ENCODE measurements around the gene SCGB2B2. TPM values are rescaled to one million over a fixed set of nuclear protein-coding genes. Genes with fewer than 3 reads are reported as not detected.
A peak's percentile ranks its signal among the peaks of the same experiment; 100 is the strongest.
"Not testable (repeated sequence)": the region's sequence is repeated elsewhere in the genome, so short reads cannot be mapped to it uniquely, and the experiment has no call there.

The SCGB2B2 gene
- total RNA-seq, 1 donor from 2014 or later = under 0.01 TPM

DNA sequence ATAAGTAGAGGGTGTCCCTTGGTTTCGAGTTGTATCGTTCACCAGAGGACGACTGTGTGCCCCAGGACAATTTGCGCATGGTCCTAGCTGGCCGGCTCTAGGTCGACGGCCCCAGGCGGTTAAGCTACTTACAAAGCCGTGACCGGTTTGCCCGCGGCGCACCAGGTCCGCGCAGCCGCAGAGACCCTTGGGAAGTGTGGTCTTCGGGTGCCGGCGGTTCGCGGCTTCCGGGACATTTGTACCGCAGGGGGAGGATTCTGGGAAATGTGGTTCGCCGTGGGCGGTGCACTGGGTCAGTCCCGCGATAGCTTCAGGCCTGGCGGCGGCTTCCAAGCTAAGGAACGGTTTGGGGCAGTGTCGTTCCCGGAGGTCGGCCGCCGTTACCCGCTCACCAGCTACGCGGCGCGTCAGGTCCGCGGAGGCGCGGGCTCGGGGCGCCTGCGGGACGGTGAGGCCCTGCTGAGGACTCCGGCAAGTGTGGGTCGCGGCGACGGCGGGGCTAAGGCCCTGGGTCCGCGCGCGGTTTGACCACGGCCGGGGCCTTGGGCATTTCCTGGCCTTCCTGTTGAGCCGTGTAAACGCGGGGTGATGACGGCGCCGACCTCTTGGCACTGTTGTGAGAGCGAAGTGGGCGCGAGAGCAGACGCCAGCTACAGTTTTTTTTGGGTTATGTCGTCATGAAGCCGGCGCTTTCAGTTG, 576 bp upstream of the SCGB2B2 start, which contains the start of gene ZNF302:
ZNF302 (plus strand) TSS at position 293 of the 699 bp plus-strand sequence. CDS start 1,127 bp downstream, outside the sequence.
- Histone ChIP-seq H3K36me3 (ENCODE audit: control insufficient read depth, insufficient read depth, low read length) (peaks cover 12% of the 10 kb centered on the region), H3K4me3 (ENCODE audit: low read depth, low read length) (peak within 1 kb of the TSS; percentile 86), H3K27me3 (ENCODE audit: control insufficient read depth, insufficient read depth, low read length) (no peaks in the 10 kb centered on the region)
- DNase-seq (ENCODE audit: low read depth) = peak; percentile 93
- TF ChIP-seq CTCF (IDR thresholded peaks at IDR 0.05; ENCODE audit: insufficient read depth, low read length, severe bottlenecking) = no peak
- FAIRE-seq = no peak

DNA sequence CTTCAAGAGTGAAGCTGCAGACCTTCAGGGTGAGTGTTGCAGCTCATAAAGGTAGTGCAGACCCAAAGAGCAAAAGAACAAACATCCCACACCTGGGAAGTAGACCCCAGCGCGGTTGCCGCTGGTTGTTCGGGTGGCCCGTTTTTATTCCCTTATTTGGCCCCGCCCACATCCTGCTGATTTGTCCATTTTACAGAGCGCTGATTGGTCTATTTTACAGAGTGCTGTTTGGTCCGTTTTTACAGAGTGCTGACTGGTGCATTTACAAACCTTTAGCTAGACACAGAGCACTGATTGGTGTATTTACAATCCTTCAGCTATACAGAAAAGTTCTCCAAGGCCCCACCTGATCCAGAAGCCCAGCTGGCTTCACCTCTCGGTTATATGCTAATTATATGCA, 1.0 kb downstream of the SCGB2B2 start:
- no peak for TF ChIP-seq CTCF (IDR thresholded peaks at IDR 0.05; ENCODE audit: insufficient read depth, low read length, severe bottlenecking)
- DNase-seq (ENCODE audit: low read depth) (no peak), FAIRE-seq (no peak)
- Histone ChIP-seq H3K36me3 (ENCODE audit: control insufficient read depth, insufficient read depth, low read length) (peaks cover 7% of the 10 kb centered on the region), H3K27me3 (ENCODE audit: control insufficient read depth, insufficient read depth, low read length) (no peaks in the 10 kb centered on the region), H3K4me3 (ENCODE audit: low read depth, low read length) (no peak overlapping the region)

- peaks cover 7% of the 10 kb centered on the region for H3K36me3 ChIP-seq (ENCODE audit: control insufficient read depth, insufficient read depth, low read length)
- no peaks in the 10 kb centered on the region for H3K27me3 ChIP-seq (ENCODE audit: control insufficient read depth, insufficient read depth, low read length)
- no peak overlapping the region for H3K4me3 ChIP-seq (ENCODE audit: low read depth, low read length)
- FAIRE-seq = no peak
- DNase-seq (ENCODE audit: low read depth) = no peak
- TF ChIP-seq CTCF (IDR thresholded peaks at IDR 0.05; ENCODE audit: insufficient read depth, low read length, severe bottlenecking) = no peak
Observed at GRCh38 chr19:34675250-34675649, 1.7 kb downstream of the SCGB2B2 start.

DNA sequence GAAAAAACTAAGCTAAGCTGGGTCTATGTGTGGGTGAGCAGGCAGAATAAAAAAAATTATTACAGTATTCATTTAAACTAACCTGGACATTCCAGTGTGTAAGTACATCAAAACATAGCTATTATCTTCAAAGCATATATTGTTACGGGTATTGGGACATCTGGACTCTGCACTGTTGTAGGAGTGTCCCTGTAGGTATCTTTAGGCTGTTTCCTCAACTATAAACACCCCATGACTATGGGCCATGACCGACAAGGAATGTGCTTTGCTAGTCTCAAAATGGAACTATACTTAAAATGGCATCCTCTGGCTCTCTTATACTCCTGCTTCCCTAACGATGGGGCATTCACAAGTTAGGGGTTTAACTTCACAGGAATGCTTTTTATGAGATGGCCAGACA, 3.4 kb downstream of the SCGB2B2 start:
- H3K27me3 ChIP-seq (ENCODE audit: control insufficient read depth, insufficient read depth, low read length) = no peaks in the 10 kb centered on the region
- FAIRE-seq (no peak), DNase-seq (ENCODE audit: low read depth) (no peak)
- H3K4me3 ChIP-seq (ENCODE audit: low read depth, low read length) = no peak overlapping the region
- no peak for TF ChIP-seq CTCF (IDR thresholded peaks at IDR 0.05; ENCODE audit: insufficient read depth, low read length, severe bottlenecking)
- H3K36me3 ChIP-seq (ENCODE audit: control insufficient read depth, insufficient read depth, low read length) = no peaks in the 10 kb centered on the region

DNA sequence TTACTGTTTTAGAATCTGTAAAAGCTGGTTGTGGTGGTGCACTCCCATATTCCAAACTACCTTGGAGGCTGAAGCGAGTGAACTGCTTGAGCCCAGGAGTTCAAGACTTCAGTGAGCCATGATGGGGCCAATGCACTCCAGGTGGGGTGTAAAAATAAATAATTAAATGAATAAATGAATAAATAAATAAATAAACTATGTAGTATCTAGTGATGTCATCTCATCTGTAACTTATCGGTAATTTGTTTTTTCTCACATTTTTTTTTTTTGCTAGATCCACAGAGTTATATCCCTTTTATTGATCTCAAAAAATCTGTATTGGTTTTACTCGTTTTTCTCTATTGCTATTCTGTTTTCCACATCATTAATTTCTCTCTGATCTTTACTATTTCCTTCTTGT, 5.0 kb downstream of the SCGB2B2 start:
- Histone ChIP-seq H3K4me3 (ENCODE audit: low read depth, low read length) (no peak overlapping the region), H3K36me3 (ENCODE audit: control insufficient read depth, insufficient read depth, low read length) (no peaks in the 10 kb centered on the region), H3K27me3 (ENCODE audit: control insufficient read depth, insufficient read depth, low read length) (no peaks in the 10 kb centered on the region)
- DNase-seq (ENCODE audit: low read depth) (no peak), FAIRE-seq (no peak)
- TF ChIP-seq CTCF (IDR thresholded peaks at IDR 0.05; ENCODE audit: insufficient read depth, low read length, severe bottlenecking) = no peak

DNA sequence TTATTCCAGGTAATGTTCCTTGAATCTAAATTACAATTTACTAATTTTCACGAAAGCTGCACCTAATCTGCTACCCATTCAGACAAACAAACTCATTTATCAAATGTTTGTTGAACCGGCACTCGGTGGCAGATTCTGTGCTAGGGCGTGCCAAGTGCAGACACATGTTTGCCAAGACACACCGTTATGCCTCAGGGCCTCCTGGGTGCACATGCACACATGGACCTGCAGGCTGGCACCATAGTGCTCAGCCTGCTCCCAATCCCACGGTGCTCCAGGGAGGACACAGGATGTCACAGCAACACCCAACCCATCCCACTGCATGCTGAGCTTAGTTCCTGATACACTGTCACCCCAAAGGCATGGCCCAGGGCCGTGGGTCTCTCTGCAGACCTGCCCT, 7.7 kb downstream of the SCGB2B2 start:
- Histone ChIP-seq H3K36me3 (ENCODE audit: control insufficient read depth, insufficient read depth, low read length) (no peaks in the 10 kb centered on the region), H3K27me3 (ENCODE audit: control insufficient read depth, insufficient read depth, low read length) (no peaks in the 10 kb centered on the region), H3K4me3 (ENCODE audit: low read depth, low read length) (no peak overlapping the region)
- DNase-seq (ENCODE audit: low read depth) = no peak
- no peak for FAIRE-seq
- TF ChIP-seq CTCF (IDR thresholded peaks at IDR 0.05; ENCODE audit: insufficient read depth, low read length, severe bottlenecking) = no peak

GRCh38 chr19:34668690-34669089, 8.3 kb downstream of the SCGB2B2 start:
- H3K27me3 ChIP-seq (ENCODE audit: control insufficient read depth, insufficient read depth, low read length); H3K4me3 ChIP-seq (ENCODE audit: low read depth, low read length); H3K36me3 ChIP-seq (ENCODE audit: control insufficient read depth, insufficient read depth, low read length); DNase-seq (ENCODE audit: low read depth); FAIRE-seq: not testable (repeated sequence)

DNA sequence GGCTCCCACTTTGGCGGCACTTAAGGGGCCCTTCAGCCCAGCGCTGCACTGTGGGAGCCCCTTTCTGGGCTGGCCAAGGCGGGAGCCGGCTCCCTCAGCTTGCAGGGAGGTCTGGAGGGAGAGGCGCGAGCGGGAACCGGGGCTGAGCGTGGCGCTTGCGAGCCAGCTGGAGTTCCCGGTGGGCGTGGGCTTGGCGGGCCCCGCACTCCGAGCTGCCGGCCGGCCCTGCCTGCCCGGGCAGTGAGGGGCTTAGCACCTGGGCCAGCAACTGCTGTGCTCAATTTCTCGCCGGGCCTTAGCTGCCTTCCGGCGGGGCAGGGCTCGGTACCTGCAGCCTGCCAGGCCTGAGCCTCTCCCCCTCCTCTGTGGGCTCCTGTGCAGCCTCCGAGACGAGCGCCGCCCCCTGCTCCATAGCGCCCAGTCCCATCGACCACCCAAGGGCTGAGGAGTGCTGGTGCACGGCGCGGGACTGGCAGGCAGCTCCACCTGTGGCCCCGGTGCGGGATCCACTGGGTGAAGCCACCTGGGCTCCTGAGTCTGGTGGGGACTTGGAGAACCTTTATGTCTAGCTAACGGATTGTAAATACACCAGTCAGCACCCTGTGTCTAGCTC, 8.8 kb downstream of the SCGB2B2 start:
- not testable (repeated sequence) for H3K4me3 ChIP-seq (ENCODE audit: low read depth, low read length); H3K27me3 ChIP-seq (ENCODE audit: control insufficient read depth, insufficient read depth, low read length); H3K36me3 ChIP-seq (ENCODE audit: control insufficient read depth, insufficient read depth, low read length); DNase-seq (ENCODE audit: low read depth); FAIRE-seq

Data from bronchial epithelial cell (primary cell).